Measurements from ENCODE around the gene RASSF9.

Gene RASSF9

DNA sequence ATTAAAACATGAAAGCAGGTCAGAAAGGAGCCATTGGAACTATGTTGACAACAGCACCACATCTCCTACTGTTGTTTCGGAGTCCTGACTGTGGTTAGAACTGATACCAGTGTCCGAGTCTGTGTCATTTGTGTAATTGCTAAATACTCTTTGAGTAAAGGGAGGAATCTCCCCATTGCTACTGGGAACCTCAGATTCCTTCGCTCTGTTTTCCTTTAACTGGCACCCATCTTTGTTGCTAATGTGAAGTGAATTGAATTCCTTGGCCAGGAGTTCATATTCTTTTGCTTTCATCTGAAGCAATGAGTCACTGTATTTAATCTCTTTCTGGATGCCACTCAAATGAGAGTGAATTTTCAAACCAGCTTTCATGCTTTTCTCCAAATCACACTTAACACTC lies 31.5 kb downstream of the RASSF9 start:
- no peak overlapping the region for H3K27ac ChIP-seq
- no peak for TF ChIP-seq ZFX (IDR thresholded peaks at IDR 0.05)
- no peak for TF ChIP-seq CTCF (conservative IDR thresholded peaks at IDR 0.05)

- H3K27ac ChIP-seq = no peak overlapping the region
- TF ChIP-seq ZFX (IDR thresholded peaks at IDR 0.05) (no peak), CTCF (conservative IDR thresholded peaks at IDR 0.05) (no peak)
Observed at GRCh38 chr12:85803923-85804322, 32.3 kb downstream of the RASSF9 start.

- no peak overlapping the region for H3K27ac ChIP-seq
- TF ChIP-seq ZFX (IDR thresholded peaks at IDR 0.05) = no peak
- TF ChIP-seq CTCF (conservative IDR thresholded peaks at IDR 0.05) = no peak
Observed at GRCh38 chr12:85803231-85803630, 33.0 kb downstream of the RASSF9 start.

GRCh38 chr12:85798122-85798521 lies 38.1 kb downstream of the RASSF9 start:
- no peak overlapping the region for H3K27ac ChIP-seq
- TF ChIP-seq ZFX (IDR thresholded peaks at IDR 0.05) (no peak), CTCF (conservative IDR thresholded peaks at IDR 0.05) (no peak)

GRCh38 chr12:85796001-85796400 lies 40.2 kb downstream of the RASSF9 start:
- no peak overlapping the region for H3K27ac ChIP-seq
- no peak for TF ChIP-seq CTCF (conservative IDR thresholded peaks at IDR 0.05)
- TF ChIP-seq ZFX (IDR thresholded peaks at IDR 0.05) = no peak

- TF ChIP-seq CTCF (conservative IDR thresholded peaks at IDR 0.05) (no peak), ZFX (IDR thresholded peaks at IDR 0.05) (no peak)
- H3K27ac ChIP-seq = no peak overlapping the region
Observed at GRCh38 chr12:85794531-85794930, 41.7 kb downstream of the RASSF9 start.

GRCh38 chr12:85784096-85784720 lies 52.0 kb downstream of the RASSF9 start:
- TF ChIP-seq ZFX (IDR thresholded peaks at IDR 0.05) = no peak
- no peak for TF ChIP-seq CTCF (conservative IDR thresholded peaks at IDR 0.05)
- H3K27ac ChIP-seq = no peak overlapping the region

Data from C4-2B (cell line).